ENCODE results near the gene TBL3.
"Not testable (repeated sequence)": the region's sequence is repeated elsewhere in the genome, so short reads cannot be mapped to it uniquely, and the experiment has no call there.

The TBL3 gene

DNA sequence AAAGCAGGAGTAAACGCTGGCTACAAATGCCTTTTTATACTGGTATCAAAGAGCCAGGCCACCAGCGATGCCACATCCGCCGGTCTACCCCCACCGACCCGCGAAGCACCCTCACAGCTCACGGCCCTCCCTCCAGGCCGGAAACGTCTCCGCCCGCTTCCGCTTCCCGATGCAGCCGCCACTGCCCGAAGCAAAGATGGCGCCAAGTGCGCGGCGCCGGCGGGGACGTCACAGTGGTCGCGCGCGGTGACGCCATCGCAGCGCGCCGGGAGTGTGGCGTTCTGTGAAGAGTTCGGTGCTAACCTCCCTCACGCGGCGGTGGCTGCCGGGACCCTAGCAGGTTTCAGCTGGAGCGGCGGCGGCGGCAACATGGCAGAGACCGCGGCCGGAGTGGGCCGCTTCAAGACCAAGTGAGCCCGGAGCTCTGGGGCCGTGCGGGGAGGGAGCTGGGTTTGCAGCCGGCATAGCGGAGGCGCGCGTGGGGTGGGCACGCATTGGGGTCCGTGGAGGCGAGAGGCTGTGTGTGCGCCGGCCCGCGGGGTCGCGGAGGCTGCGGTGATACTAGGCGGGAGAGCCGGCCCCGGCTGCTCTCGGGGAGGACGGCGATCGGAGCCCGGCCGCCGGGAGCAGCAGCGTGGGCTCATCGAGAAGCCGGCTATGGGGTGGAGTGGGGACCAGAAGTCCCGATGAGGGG lies at the start of gene TBL3:
Gene TBL3, plus strand, starts transcription at position 258 of the 694 bp plus-strand sequence. Its CDS starts 112 bp downstream, at position 370.
- DNase-seq = peak; percentile 81

DNA sequence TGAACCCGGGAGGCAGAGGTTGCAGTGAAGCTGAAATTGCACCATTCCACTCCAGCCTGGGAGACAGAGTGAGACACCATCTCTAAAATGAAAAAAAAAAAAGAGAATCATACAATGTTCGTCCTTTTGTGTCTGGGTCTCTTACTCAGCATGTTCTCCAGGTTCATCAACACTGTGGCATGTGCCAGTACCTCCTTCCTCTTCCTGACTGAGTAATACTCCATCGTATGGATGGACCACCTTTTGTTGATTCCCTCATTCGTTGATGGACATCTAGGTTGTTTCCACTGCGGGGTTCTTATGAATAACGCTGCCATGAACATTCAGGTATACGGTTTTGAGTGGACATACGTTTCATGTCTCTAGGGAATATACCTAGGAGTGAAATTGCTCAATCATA lies 49.5 kb upstream of the TBL3 start:
- no peak for DNase-seq

- DNase-seq = no peak
These were observed 48.4 kb upstream of the TBL3 start for GRCh38 chr16:1923299-1924034.

- DNase-seq = no peak
These were observed 47.8 kb upstream of the TBL3 start for GRCh38 chr16:1924095-1924494.

- DNase-seq = no peak
These were observed 45.6 kb upstream of the TBL3 start for GRCh38 chr16:1926271-1926670.

GRCh38 chr16:1929105-1929504 lies 42.7 kb upstream of the TBL3 start:
- no peak for DNase-seq

DNA sequence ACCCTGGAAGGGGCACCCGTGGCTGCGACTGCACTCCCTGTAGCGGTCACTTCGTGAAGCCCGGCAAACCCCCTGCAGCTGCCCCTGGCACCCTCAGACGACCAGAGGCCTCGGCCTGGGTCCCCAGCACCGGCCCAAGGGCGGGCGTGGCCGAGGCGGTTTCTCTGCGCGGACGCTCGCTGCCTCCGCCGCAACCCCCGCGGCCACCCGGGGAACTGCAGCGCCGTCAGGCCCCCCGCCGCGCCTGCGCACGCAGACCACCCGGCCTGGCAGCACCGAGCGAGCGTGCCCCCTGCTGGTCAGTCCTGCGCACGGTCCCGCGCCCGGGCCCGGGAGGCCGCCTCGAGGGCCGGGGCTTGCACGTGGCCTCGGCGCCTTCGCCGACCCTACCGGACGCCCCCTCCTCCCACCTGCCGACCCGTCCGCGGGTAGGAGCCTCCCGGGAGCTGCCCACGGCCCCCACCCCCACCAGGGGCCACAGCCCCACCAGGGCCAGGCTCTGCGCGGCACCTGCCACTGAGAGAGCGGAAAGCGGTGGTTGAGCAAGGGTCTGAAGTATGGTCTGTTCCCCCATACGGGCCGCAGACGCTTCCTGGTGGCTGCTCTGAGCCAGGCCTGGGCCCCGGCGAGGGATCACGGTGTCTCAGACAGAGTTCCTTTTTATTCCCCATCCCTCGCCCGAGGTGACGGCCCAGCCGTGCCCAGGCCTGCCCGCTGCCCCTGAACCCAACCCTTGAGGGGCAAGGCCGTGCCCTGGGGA lies 42.1 kb upstream of the TBL3 start:
- DNase-seq = peak; percentile 58

DNA sequence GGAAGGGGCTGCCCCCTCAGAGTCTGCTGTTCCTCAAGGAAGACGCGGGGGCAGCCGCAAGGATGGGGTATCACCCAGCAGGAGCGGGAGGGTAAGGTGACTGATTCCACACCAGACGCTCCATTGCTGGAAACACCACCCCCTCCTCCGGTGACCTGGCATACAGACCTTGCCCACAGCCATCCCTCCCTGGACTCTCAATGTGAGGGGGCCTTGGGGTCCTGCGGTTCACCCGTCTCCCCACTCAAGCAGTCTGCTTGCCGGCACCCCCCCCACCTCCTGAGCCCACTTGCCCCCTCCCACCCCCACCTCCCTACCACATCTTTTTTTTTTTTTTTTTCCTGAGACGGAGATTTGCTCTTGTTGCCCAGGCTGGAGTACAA lies 41.5 kb upstream of the TBL3 start:
- DNase-seq = no peak

GRCh38 chr16:1932050-1933028 lies 39.5 kb upstream of the TBL3 start:
- no peak for DNase-seq

DNA sequence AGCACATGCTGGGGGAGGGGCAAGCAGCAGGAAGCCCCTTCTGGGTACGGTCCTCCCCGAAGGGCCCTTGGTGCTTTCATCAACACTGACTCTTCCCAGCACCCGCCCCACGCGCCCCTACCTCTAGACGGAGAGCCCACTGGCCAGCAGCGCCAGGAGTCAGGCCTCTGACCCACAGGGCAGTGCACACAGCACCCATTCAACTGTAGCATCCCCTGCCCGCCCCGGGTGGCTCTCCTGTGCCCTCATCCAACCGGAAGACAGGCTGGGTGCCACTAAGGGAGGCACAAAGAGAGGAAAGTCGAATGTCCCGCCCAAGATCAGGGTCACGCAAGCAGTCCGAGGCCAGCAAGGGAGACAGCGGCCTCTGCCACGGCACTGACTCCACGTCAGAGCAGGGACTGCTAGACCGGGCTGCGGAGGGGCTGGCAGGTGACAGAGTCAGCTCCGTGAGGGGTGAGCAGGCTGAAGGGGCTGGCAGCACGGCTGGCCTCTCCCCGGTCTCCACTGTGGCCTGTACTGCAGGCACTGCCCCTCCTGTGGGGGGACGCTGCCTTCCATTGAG lies 38.7 kb upstream of the TBL3 start:
- no peak for DNase-seq

- DNase-seq = no peak
These were observed 34.8 kb upstream of the TBL3 start for GRCh38 chr16:1936945-1937479.

DNA sequence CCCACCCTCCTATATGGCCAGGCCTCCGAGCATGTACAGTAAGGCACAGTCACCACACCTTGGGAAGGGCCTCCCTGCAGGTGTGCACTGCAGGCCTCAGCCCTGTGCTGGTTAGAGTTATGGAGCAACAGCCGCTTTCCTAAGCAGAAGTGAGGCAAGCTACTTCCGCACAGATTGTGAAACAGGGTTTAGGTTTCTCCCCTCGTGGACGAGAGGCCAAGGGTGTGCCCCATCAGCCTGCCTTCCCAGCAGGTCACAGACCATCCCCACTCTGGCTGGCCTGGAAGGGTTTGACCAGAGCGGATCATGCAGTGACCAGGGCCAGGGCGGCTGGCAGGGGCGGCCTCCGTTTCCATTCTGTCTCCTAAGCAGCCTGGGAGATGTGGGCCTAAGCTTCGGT lies 33.5 kb upstream of the TBL3 start:
- DNase-seq = no peak

- DNase-seq = no peak
These were observed 32.9 kb upstream of the TBL3 start for GRCh38 chr16:1938910-1939309.

DNA sequence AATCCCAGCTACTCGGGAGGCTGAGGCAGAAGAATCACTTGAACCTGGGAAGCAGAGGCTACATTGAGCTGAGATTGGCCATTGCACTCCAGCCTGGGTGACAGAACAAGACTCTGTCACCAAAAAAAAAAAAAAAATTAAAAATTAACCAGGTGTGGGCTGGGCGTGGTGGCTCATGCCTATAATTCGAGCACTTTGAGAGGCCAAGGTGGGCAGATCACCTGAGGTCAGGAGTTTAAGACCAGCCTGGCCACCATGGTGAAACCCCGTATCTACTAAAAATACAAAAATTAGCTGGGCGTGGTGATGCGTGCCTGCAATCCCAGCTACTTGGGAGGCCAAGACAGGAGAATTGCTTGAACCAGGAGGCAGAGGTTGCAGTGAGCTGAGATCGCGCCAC lies 32.0 kb upstream of the TBL3 start:
- not testable (repeated sequence) for DNase-seq

DNA sequence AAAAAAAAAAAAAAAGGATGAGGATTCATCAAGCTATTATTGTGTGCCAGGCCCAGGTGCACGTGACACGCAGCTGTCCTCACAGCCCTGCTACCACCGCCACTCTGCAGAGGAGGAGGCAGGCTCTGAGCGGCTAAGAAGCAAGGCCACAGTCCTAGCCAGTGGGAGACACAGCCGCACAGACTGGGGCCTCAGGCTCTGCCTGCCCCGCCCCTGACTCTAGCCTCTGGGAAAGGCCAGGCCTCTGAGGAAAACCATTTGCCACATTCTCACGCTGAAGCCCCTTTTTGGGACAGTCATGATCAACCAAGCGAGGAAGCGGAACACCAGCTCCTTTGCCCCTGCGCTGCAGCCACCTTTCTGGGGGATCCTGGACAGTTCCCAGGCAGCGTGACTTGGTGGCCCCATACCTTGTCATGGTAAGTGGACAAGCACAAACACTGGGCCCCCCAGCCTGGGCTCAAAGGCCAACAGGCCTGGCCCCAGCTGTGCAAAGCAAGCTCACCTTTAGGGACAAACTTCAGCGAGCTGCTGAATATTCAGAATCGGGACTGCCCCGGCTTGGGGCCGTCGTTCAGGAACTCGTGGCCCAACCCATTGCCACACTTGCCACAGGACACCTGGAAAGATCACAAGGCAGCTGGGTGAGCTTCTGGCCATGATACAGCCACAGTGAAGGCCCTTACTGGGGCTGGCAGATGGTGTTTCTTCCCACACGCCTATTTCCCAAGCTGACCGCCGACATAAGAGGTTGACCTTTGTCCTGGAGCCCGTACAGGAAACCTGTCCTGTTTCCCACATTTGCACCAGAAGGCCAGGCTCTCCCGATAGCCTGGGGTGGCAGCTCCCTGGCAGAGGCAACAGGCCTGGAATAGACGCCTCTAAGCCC lies 31.3 kb upstream of the TBL3 start:
- DNase-seq = no peak

DNA sequence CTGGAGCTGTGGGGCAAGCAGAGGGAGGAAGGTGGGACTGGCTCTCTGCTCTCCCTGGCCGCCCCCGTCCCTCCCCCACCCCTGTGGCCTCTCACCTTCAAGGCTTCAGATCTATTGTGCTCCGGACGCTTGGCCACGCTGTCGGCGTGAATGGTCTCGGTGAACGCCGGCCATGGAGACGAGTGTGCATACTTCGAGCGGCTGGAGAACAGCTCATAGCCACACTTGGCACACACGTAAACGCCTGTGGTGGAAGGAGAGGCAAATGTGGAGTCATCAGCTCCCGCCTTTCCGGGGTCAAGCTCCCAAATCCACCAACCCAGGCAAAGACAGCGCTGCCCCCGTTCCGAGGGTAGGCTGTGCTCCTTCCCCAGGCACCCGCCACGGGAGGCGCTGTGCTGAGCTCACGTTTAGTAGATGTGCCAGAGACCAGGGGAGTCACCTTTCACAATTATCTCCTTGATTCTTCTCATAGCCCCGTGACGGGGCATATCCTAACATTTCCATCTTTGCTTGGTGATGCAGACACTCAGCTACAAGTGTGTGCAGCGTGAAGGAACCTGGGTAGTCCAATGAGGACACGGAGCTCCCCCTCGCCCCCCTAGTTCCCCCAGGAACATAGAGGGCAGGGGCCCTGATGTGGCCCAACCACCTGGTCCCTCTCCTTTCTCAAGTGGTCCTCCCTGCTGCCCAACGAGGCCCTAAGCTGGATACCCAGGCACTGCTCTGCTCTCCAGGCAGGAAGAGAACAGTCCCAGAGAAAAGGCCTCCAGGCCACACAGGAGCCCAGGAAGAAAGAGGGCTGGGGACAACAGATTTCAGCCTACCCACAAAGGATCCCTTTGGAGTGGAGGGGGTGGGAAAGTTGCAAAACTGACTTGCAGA lies 30.4 kb upstream of the TBL3 start:
- no peak for DNase-seq

- DNase-seq = no peak
These were observed 29.6 kb upstream of the TBL3 start for GRCh38 chr16:1942047-1942809.

DNA sequence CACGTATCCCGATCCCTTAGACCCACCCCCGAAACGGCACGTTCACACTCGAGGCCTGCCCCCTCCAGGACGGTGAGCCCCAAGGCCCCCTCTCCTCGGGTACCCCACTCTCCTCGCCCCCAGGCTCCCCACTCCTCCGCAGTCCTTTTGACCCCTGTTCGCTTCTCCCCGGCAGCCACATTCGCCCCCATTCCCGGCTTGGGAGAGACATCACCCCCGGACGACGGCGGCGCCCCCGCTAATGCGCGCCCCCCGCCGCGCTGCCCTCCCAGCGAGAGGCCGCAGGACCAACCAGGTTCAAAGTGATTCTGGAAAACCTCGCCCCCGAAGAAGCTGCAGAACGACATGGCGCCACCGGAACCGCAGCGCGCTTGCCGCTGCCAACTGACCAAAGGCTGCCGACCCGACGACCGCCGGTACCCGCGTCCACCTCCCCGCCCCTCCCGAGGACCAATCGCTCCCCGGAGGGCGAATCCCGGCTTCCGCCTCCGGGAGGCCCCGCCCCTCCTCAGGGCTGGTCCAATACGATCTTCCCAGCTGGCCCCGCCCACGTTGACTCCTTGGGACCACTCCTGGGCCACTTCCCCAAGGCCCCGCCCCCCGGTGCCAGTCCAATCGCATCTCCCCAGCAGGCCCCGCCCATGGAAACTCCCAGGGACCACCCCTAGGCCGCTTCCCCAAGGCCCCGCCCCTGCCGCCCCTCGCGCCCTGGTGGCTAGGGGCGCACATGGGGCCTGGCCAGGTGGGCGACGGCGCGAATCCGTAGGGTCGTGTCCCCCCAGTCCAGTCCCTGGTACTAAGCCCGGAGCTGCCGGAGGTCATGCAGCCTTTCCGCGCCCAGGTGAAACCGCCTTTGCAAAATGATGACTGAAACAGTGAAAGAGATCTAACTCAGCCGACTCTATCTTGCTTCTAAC lies 28.8 kb upstream of the TBL3 start, which contains the start of gene MSRB1:
Gene MSRB1, minus strand, starts transcription at position 390 of the 917 bp plus-strand sequence. Its CDS starts 43 bp downstream, at position 347.
- peak; percentile 95 for DNase-seq
